ENCODE results near the gene SLBP. TPM values are rescaled to one million over a fixed set of nuclear protein-coding genes. Genes with fewer than 3 reads are reported as not detected.

The SLBP gene
- total RNA-seq, result 34.1 and 49.5 TPM in 2 replicates

GRCh38 chr4:1712216-1713002 lies at the start of gene SLBP:
TSS of gene SLBP (minus strand) at chr4:1712319. CDS start at chr4:1712188, 131 bp downstream.

GRCh38 chr4:1721003-1721665 lies 9.0 kb upstream of the SLBP start, which contains the start of the genes TACC3 and TMEM129:
TSS of gene TACC3 (plus strand) at chr4:1721521. CDS start at chr4:1723422, 1,901 bp downstream.
TSS of gene TMEM129 (minus strand) at chr4:1721323. CDS start at chr4:1720837, 486 bp downstream.

GRCh38 chr4:1683736-1684505 lies 28.2 kb downstream of the SLBP start, which contains the start of gene FAM53A:
TSS of gene FAM53A (minus strand) at chr4:1684313. CDS start at chr4:1668741, 15,572 bp downstream.

Other genes starting within 250 kb of the SLBP start
- gene FAM53A, start 28.0 kb downstream of the SLBP start, total RNA-seq, result 1.4 and 3.0 TPM in 2 replicates
- 51.2 and 59.1 TPM in 2 replicates for gene TMEM129, start 9.0 kb upstream of the SLBP start, total RNA-seq
- 1.8 and 14.1 TPM in 2 replicates for gene TACC3, start 9.2 kb upstream of the SLBP start, total RNA-seq
- 0.59 and 1.3 TPM in 2 replicates for gene FGFR3, start 81.0 kb upstream of the SLBP start, total RNA-seq
- 68.0 and 86.5 TPM in 2 replicates for gene LETM1, start 143.8 kb upstream of the SLBP start, total RNA-seq
- gene NSD2, start 159.1 kb upstream of the SLBP start, total RNA-seq, result 28.2 and 88.2 TPM in 2 replicates